Measurements from ENCODE around the gene TBCC.

Gene TBCC

DNA sequence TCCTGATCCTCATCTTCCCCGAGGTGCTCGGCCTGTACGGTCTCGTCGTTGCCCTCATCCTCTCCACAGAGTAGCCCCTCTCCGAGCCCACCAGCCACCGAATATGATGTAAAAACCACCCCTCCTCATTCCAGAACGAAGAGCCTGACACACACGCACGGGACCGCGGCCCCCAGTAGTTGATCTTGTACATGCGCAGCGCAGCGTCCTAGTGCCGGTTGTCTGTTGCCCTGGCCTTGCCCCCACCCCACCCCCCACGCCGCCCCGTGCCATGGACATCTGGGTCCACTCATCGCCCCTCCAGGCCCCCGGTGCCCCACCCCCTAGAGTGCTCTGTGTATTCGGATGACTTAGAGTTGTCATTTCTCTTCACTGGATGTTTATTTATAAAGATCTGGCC lies 18.3 kb downstream of the TBCC start:
- Mint-ChIP-seq H3K27me3 (no peaks in the 10 kb centered on the region), H3K36me3 (ENCODE audit: low read depth) (no peaks in the 10 kb centered on the region), H3K27ac (peak overlapping the region; percentile 78), H3K9me3 (no peaks in the 10 kb centered on the region), H3K4me1 (ENCODE audit: low read depth) (peaks cover 20% of the 10 kb centered on the region), H3K4me3 (peak overlapping the region; percentile 4)

DNA sequence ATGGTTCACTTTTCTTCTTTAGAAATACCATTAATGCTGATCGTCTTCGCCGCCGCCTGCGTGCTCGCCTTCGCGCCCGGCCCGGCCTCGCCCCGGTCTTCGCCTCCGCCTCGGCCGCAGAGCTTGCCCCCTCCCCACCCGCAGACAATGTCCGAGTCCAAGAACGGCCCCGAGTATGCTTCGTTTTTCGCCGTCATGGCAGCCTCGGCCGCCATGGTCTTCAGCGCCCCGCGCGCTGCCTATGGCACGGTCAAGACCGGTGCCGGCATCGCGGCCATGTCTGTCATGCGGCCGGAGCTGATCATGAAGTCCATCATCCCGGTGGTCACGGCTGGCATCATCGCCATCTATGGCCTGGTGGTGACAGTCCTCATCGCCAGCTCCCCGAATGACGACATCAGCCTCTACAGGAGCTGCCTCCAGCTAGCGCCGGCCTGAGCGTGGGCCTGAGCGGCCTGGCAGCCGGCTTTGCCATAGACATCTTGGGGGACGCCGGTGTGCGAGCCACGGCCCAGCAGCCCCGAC lies 18.8 kb downstream of the TBCC start:
- peak overlapping the region; percentile 96 for H3K27ac Mint-ChIP-seq
- H3K4me1 Mint-ChIP-seq (ENCODE audit: low read depth): peaks cover 20% of the 10 kb centered on the region

DNA sequence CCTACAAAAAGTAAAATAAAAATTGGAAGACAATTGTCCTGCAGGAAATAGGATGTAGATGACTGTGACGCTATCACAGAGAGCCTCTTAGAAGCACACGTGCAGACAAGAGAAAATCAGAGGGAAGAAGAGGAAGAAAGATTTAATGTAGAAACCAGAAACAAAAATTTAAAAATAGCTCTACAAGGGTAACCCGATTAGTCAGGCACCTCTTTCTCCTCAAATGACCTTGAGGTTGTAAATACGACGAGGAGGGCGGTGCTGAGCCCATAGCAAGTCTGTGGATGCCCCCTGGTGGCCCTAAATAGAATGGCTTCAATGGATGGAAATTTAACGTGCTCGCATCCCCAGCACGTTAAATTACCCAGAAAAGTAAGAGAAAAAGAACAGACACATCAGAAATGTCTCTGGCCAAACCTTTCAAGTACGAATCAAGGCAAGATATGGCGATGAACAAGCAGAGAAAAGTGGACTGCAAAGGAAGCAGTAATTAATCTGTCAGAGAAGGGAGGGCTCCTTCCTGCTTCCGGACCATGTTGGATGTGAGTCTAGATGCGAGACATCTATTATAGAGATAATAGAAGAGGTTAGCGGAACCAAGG lies 19.3 kb downstream of the TBCC start:
- peaks cover 20% of the 10 kb centered on the region for H3K4me1 Mint-ChIP-seq (ENCODE audit: low read depth)
- peak overlapping the region; percentile 96 for H3K27ac Mint-ChIP-seq
- peak overlapping the region; percentile 82 for H3K4me3 Mint-ChIP-seq
- H3K36me3 Mint-ChIP-seq (ENCODE audit: low read depth): no peaks in the 10 kb centered on the region
- no peaks in the 10 kb centered on the region for H3K27me3 Mint-ChIP-seq
- no peaks in the 10 kb centered on the region for H3K9me3 Mint-ChIP-seq

More for the DNA sequence above, 18.8 kb downstream of the TBCC start:
- no peaks in the 10 kb centered on the region for H3K27me3 Mint-ChIP-seq
- H3K36me3 Mint-ChIP-seq (ENCODE audit: low read depth): no peaks in the 10 kb centered on the region
- H3K9me3 Mint-ChIP-seq: no peaks in the 10 kb centered on the region
- H3K4me3 Mint-ChIP-seq: peak overlapping the region; percentile 82

DNA sequence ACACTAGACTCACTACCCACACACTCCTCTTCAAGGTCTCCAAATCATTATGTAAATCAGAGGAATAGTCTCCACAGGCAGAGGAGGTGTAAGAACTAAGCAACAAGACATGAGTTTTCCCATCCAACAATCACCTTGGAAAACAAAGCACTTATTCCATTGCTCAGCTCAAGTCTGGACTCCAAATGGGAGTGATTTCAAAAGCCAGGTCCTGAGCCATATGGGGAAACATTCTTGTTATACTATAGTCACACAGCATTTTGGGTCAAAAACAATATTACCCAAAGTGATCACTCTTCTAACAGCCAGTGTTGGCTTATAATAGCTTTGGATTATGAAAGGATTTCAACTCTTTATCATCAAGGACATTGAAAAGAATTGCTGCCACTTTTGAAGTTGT lies 19.9 kb downstream of the TBCC start:
- peaks cover 20% of the 10 kb centered on the region for H3K4me1 Mint-ChIP-seq (ENCODE audit: low read depth)
- no peaks in the 10 kb centered on the region for H3K36me3 Mint-ChIP-seq (ENCODE audit: low read depth)
- peak overlapping the region; percentile 96 for H3K27ac Mint-ChIP-seq
- H3K4me3 Mint-ChIP-seq: peak overlapping the region; percentile 82
- no peaks in the 10 kb centered on the region for H3K9me3 Mint-ChIP-seq
- no peaks in the 10 kb centered on the region for H3K27me3 Mint-ChIP-seq

DNA sequence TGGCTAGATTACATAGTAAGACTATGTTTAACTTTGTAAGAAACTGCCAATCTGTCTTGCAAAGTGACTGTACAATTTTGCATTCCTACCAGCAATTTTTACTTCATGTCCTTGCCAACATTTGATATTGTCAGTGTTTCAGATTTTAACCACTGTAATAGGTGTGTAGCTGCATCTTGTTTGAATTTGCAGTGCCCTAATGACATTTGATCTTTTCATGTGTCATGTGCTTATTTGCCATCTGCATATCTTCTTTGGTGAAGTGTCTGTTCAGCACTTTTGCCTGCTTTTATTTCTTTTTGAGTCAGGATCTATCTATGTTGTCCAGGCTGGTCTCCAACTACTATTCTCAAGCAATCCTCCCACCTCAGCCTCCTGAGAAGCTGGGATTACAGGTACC lies 21.1 kb downstream of the TBCC start:
- no peak overlapping the region for H3K4me3 Mint-ChIP-seq
- H3K36me3 Mint-ChIP-seq (ENCODE audit: low read depth): no peaks in the 10 kb centered on the region
- H3K27me3 Mint-ChIP-seq: no peaks in the 10 kb centered on the region
- no peak overlapping the region for H3K27ac Mint-ChIP-seq
- no peaks in the 10 kb centered on the region for H3K9me3 Mint-ChIP-seq
- H3K4me1 Mint-ChIP-seq (ENCODE audit: low read depth): peaks cover 20% of the 10 kb centered on the region

DNA sequence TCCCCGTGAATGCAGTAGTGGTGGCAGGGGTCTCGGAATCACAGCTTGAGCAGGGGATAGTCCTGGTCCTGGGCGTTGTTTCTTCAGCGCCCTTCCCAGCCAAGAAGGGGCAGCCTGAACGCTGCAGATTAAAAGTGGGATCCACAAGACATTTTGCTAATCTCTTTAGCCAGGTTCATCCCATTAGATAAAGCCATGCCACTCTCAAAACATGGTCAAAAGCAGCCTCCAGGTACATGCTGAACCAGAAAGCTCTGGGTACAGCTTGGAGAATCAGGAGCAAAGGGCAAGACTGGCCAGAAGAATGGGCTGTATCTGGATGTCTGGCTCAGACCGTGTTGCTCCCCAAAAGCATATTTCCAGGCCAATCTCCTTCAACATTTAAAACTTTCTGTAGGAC lies 23.4 kb downstream of the TBCC start, which contains the start of gene PRPH2:
TSS of gene PRPH2 (minus strand) at position 101 of the 400 bp plus-strand sequence. CDS start 263 bp downstream, outside the sequence.
- Mint-ChIP-seq H3K4me1 (ENCODE audit: low read depth) (peaks cover 18% of the 10 kb centered on the region), H3K27me3 (no peaks in the 10 kb centered on the region), H3K36me3 (ENCODE audit: low read depth) (no peaks in the 10 kb centered on the region), H3K9me3 (no peaks in the 10 kb centered on the region), H3K4me3 (no peak within 1 kb of the TSS), H3K27ac (no peak within 1 kb of the TSS)

DNA sequence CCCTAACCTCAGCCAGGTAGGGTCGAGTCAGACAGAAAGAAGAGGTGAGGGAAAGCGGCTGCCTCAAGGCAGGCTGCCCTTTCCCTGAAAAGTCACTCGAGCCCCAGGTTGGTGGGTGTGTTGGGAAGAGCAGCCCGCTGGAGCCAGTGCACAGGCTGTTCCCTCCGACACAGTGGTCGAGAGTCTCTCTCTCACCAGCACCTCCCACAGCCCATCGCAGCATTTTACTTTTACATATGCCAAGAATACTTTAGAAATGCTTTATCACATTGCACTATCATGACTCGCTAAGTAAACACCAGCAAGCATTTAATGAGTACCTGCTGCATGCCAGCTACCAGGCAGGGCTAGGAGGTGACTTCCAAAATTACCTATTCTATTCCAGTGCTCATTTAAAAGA lies 25.2 kb downstream of the TBCC start:
- H3K9me3 Mint-ChIP-seq: no peaks in the 10 kb centered on the region
- no peaks in the 10 kb centered on the region for H3K36me3 Mint-ChIP-seq (ENCODE audit: low read depth)
- H3K27me3 Mint-ChIP-seq: no peaks in the 10 kb centered on the region
- peaks cover under 1% of the 10 kb centered on the region for H3K4me1 Mint-ChIP-seq (ENCODE audit: low read depth)
- H3K4me3 Mint-ChIP-seq: no peak overlapping the region
- no peak overlapping the region for H3K27ac Mint-ChIP-seq

DNA sequence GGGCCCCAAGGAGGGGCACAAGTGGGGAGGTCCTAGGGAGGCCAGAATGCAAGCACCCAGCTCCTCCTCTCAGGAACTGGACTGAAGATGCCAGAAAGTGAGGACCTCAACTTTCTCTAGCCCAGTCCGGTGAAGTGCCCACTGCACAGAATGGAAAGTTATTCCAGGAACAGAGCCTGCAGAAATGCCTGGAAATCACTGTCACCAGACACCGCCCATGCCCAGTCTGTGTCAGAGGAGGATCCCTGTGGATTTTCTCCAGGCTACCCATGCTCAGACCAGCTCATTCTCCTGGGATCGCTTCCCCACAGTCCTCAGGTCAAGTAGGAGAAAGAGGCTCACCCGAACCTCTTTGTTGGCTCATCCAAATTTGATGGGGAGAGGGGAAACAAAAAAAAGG lies 30.0 kb downstream of the TBCC start:
- Mint-ChIP-seq H3K4me1 (ENCODE audit: low read depth) (no peaks in the 10 kb centered on the region), H3K27me3 (no peaks in the 10 kb centered on the region), H3K27ac (no peak overlapping the region), H3K36me3 (ENCODE audit: low read depth) (no peaks in the 10 kb centered on the region), H3K4me3 (no peak overlapping the region), H3K9me3 (peaks cover 7% of the 10 kb centered on the region)

DNA sequence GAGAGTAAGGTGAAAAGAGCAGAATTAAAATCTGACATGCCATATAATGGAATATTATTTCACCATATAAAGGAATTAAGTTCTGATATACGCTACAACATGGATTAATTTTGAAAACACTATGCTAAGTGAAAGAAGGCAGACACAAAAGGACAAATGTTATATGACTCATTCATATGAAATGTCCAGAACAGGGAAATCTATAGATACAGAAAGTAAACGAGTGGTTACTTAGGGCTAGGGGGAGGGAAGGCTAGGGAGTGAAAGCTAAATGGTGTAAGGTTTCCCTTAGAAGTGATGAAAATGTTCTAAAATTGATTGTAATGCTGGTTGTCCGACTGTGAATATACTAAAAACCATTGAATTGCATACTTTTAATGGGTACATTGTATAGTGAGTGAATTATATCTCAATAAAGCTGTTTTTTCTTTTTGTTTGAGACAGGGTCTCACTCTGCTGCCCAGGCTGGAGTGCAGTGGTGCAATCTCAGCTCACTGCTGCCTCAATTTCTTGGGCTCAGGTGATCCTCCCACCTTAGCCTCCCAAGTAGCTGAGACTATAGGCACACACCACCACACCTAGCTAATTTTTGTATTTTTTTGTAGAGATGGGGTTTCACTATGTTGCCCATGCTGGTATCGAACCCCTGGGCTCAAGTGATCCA lies 31.7 kb downstream of the TBCC start:
- Mint-ChIP-seq H3K27ac (no peak overlapping the region), H3K4me3 (no peak overlapping the region), H3K27me3 (no peaks in the 10 kb centered on the region), H3K4me1 (ENCODE audit: low read depth) (peaks cover 3% of the 10 kb centered on the region), H3K9me3 (peaks cover 7% of the 10 kb centered on the region), H3K36me3 (ENCODE audit: low read depth) (no peaks in the 10 kb centered on the region)

DNA sequence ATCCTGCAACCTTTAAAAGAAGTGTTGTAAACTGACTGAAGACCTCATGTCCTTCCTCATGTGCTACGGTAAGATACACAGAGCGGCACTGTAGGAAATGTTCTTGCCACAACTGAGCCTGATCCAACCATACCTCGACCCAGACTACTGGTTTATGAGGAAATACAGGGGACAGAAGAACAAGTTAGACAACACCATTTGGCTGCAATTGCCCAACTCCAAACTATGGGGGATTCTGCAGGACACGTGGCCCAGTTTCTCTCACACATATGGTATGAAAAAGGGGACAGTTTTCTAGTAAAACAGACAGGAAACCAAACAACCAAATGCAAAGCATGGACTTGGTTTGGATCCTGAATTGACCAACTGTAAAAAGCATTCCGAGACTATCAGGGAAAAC lies 34.0 kb downstream of the TBCC start:
- Mint-ChIP-seq H3K9me3 (peaks cover 7% of the 10 kb centered on the region), H3K27ac (no peak overlapping the region), H3K27me3 (no peaks in the 10 kb centered on the region), H3K36me3 (ENCODE audit: low read depth) (no peaks in the 10 kb centered on the region), H3K4me3 (no peak overlapping the region), H3K4me1 (ENCODE audit: low read depth) (peaks cover 3% of the 10 kb centered on the region)

DNA sequence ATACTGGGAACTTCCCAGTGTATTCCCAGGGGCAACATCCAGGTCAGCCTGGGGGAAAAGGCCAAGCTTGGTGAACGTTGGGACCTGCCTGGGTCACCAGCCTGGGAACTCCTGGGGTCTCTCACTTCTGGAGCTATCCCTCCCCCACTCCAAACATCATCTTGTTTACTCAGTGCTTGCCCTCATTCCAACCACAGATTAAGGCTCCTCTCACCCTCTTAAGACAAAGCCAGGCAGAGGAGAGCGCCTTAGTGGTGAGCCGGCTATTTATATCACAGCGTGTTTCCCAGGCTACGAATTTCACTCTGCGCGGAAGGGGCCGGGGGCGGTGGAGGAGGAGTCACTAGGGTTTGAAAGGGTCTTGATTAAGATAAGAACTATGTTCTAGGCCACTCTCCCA lies 35.6 kb downstream of the TBCC start:
- no peaks in the 10 kb centered on the region for H3K27me3 Mint-ChIP-seq
- H3K4me1 Mint-ChIP-seq (ENCODE audit: low read depth): peaks cover 3% of the 10 kb centered on the region
- no peak overlapping the region for H3K27ac Mint-ChIP-seq

DNA sequence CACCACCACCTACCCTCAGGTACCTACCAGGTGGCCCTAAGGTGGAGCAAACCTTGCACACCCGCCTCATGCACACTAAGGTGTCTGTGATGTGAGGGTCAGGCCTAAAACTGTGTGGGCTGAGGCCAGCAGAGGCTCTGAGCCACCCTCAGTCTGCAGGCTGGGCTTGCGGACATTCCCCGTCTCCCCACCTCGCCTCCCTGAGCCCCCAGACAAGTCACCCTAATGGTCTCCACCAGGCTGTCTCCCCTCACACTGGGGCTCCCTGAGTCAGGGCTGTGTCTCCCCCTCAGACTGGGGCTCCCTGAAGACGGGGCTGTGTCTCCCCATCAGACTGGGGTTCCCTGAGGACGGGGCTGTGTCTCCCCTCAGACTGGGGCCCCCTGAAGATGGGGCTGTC lies 36.0 kb downstream of the TBCC start:
- peaks cover 7% of the 10 kb centered on the region for H3K9me3 Mint-ChIP-seq

More for the DNA sequence above, 35.6 kb downstream of the TBCC start:
- Mint-ChIP-seq H3K4me3 (no peak overlapping the region), H3K9me3 (peaks cover 7% of the 10 kb centered on the region), H3K36me3 (ENCODE audit: low read depth) (no peaks in the 10 kb centered on the region)

DNA sequence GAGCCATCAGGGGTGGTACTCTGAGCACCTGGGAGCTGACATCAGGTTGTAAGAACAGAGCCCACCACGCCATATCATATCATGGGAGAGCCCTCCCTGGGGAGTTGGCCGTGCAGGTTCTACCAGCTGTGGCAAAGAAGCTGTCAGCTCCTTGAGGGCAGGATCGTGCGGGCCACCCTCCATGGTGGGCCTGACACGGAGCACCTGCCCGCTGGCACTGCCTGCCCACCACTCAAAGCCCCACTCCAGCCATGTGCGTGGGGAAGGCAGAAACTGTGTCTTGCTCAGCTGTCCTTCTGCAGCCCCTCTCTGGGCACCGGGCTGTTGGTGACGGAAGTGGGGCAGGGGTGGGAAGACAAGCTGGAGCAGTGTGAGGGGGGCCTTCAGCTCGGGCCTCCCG lies 37.8 kb downstream of the TBCC start:
- Mint-ChIP-seq H3K4me3 (no peak overlapping the region), H3K27me3 (no peaks in the 10 kb centered on the region), H3K27ac (no peak overlapping the region), H3K36me3 (ENCODE audit: low read depth) (no peaks in the 10 kb centered on the region), H3K9me3 (peaks cover 7% of the 10 kb centered on the region), H3K4me1 (ENCODE audit: low read depth) (peaks cover 3% of the 10 kb centered on the region)

More for the DNA sequence above, 36.0 kb downstream of the TBCC start:
- Mint-ChIP-seq H3K4me3 (no peak overlapping the region), H3K27me3 (no peaks in the 10 kb centered on the region), H3K36me3 (ENCODE audit: low read depth) (no peaks in the 10 kb centered on the region), H3K4me1 (ENCODE audit: low read depth) (peaks cover 3% of the 10 kb centered on the region), H3K27ac (no peak overlapping the region)

DNA sequence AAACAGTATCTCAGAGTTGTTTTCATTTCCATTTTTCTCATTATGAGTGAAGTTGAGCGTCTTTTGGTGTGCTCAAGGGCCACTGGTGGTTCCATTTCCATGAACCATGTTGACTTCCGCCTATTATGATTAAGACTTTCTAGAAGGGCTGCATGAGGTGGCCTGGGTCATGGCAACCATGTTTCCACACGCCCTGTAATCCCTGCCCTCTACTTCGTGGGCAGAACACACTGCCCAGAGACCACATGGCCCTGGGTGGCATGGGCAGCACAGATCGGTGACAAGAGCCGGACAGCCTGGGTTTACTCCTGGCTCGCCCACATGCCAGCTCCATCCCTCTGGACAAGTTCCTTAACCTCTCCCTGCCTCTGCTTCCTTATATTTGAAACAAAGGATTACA lies 38.3 kb downstream of the TBCC start:
- Mint-ChIP-seq H3K4me1 (ENCODE audit: low read depth) (peaks cover 3% of the 10 kb centered on the region), H3K9me3 (peaks cover 7% of the 10 kb centered on the region)

DNA sequence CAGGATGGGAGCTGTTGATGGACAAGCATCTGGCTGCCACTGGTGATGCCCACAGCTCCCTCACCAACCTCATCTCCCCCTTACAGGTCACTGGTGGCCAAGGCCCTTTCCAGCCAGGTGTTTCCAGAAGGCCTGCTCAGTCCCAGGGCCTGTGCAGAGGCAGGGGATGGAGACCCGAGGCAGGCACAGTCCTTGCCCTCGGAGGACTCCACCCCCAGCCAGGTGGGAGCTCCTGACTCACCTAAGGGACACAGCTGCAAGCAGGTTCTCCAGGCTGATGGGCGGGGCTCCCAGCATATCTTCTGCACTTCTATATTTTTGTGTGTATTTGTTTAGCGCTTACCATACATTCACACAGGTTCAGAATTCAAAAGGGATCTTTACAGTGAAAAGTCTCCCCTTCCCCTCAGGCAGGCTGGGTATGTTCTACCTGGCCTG lies 40.9 kb downstream of the TBCC start:
- no peaks in the 10 kb centered on the region for H3K27me3 Mint-ChIP-seq
- H3K27ac Mint-ChIP-seq: no peak overlapping the region
- no peaks in the 10 kb centered on the region for H3K4me1 Mint-ChIP-seq (ENCODE audit: low read depth)
- no peak overlapping the region for H3K4me3 Mint-ChIP-seq
- no peaks in the 10 kb centered on the region for H3K9me3 Mint-ChIP-seq
- no peaks in the 10 kb centered on the region for H3K36me3 Mint-ChIP-seq (ENCODE audit: low read depth)

More for the DNA sequence above, 38.3 kb downstream of the TBCC start:
- Mint-ChIP-seq H3K4me3 (no peak overlapping the region), H3K27me3 (no peaks in the 10 kb centered on the region), H3K27ac (no peak overlapping the region), H3K36me3 (ENCODE audit: low read depth) (no peaks in the 10 kb centered on the region)
